Naive thymus-derived CD4-positive, alpha-beta T cell (primary cell): ENCODE data around the gene NETO2. TPM values are rescaled to one million over a fixed set of nuclear protein-coding genes. Genes with fewer than 3 reads are reported as not detected.
"Not testable (repeated sequence)": the region's sequence is repeated elsewhere in the genome, so short reads cannot be mapped to it uniquely, and the experiment has no call there.

Experiments used
- ATAC-seq: fragments of 150-1000 bp; cut with Tn5 transposase; 2 replicates; pipeline ENCODE4 v1.10.0; 2021; ENCODE audit warnings: mild to moderate bottlenecking, moderate library complexity
- CTCF ChIA-PET: fragments of 350-600 bp; sonication (Branson Sonifier 250); formaldehyde crosslinking; loops from one replicate; lab custom pipeline; 2021; ENCODE audit warnings: antibody characterized with exemption; lab: Charles Lee
- POLR2A ChIA-PET: fragments of 350-600 bp; sonication (Branson Sonifier 250); formaldehyde crosslinking; loops from one replicate; lab custom pipeline; 2021; ENCODE audit warnings: antibody characterized with exemption, inconsistent platforms; lab: Charles Lee
- DNase-seq, 9 donors: peaks; one replicate each; pipeline versions ENCODE4 v3.0.0 to v3.0.0-alpha.2; 2020 to 2022; ENCODE audit warnings: mixed read lengths in 1 of 9
- H3K27ac ChIP-seq: one replicate; pipeline ENCODE4 v1.7.0; 2013; ENCODE audit warnings: mild to moderate bottlenecking, low read depth, low read length, moderate library complexity
- H3K27me3 ChIP-seq, 2 donors: one replicate each; pipeline ENCODE4 v1.7.0; 2013; ENCODE audit warnings: low read length in 2 of 2, mild to moderate bottlenecking in 2 of 2, moderate library complexity in 2 of 2; ENCODE audit not compliant: control insufficient read depth in 2 of 2, insufficient read depth in 2 of 2
- H3K36me3 ChIP-seq, 3 experiments: 1 replicate in 2 of 3; 2 replicates in 1 of 3; pipeline ENCODE4 v1.7.0; 2013; ENCODE audit warnings: low read length in 3 of 3, mild to moderate bottlenecking in 3 of 3, moderate library complexity in 1 of 3; ENCODE audit not compliant: insufficient read depth in 3 of 3, control insufficient read depth in 2 of 3
- H3K4me1 ChIP-seq, 2 donors: one replicate each; pipeline ENCODE4 v1.7.0; 2013; ENCODE audit warnings: low read length in 2 of 2, mild to moderate bottlenecking in 2 of 2, moderate library complexity in 1 of 2; ENCODE audit not compliant: control insufficient read depth in 2 of 2, insufficient read depth in 2 of 2
- H3K4me3 ChIP-seq: 2 replicates; pipeline ENCODE4 v1.7.0; 2013; ENCODE audit warnings: mild to moderate bottlenecking, low read length
- H3K9me3 ChIP-seq, 3 experiments: 1 replicate in 2 of 3; 2 replicates in 1 of 3; pipeline ENCODE4 v1.7.0; 2013; ENCODE audit warnings: low read length in 3 of 3; ENCODE audit not compliant: control insufficient read depth in 2 of 3
- H3K27ac Mint-ChIP-seq, 9 donors: one replicate each; pipeline ENCODE4 v1.8.0; 2020 to 2022; ENCODE audit warnings: mixed read lengths in 9 of 9, mild to moderate bottlenecking in 8 of 9, moderate library complexity in 5 of 9, inconsistent platforms in 2 of 9
- H3K27me3 Mint-ChIP-seq, 5 donors: one replicate each; pipeline ENCODE4 v1.8.0; 2021 to 2022; ENCODE audit warnings: mixed read lengths in 5 of 5, mild to moderate bottlenecking in 1 of 5
- H3K36me3 Mint-ChIP-seq, 5 donors: one replicate each; pipeline ENCODE4 v1.8.0; 2020 to 2022; ENCODE audit warnings: mixed read lengths in 5 of 5, mild to moderate bottlenecking in 3 of 5, inconsistent platforms in 1 of 5
- H3K4me1 Mint-ChIP-seq, 7 donors: one replicate each; pipeline ENCODE4 v1.8.0; 2020 to 2022; ENCODE audit warnings: mixed read lengths in 7 of 7, mild to moderate bottlenecking in 3 of 7, inconsistent platforms in 1 of 7
- H3K4me3 Mint-ChIP-seq, 10 donors: one replicate each; pipeline ENCODE4 v1.8.0; 2020 to 2022; ENCODE audit warnings: mild to moderate bottlenecking in 10 of 10, mixed read lengths in 10 of 10, moderate library complexity in 6 of 10, inconsistent platforms in 2 of 10
- H3K9me3 Mint-ChIP-seq, 11 donors: one replicate each; pipeline ENCODE4 v1.8.0; 2020 to 2022; ENCODE audit warnings: mixed read lengths in 11 of 11, mild to moderate bottlenecking in 4 of 11, inconsistent platforms in 1 of 11, moderate library complexity in 1 of 11
- intact Hi-C, 2 donors: fragments of 100-400 bp; cut with micrococcal nuclease; formaldehyde crosslinking; loops; one replicate each; pipeline ENCODE4 v1.15.1; 2023
- polyA plus RNA-seq, 2 donors: library from polyadenylated mRNA; unstranded; fragments of 300-500 nt; fragmentation: Illumina TruSeq; gene quantifications; one replicate each; pipeline ENCODE4 v1.2.3, GENCODE V29; 2021
- total RNA-seq, 6 experiments: library from RNA in 5 of 6; stranded (reverse) in 5 of 6; gene quantifications; 1 replicate in 5 of 6; 2 replicates in 1 of 6; pipeline ENCODE4 v1.2.3 and lab custom pipeline; 2021 to 2026

NETO2 gene
- total and polyA plus RNA-seq, 7 experiments from 2014 or later, result 0.25 to 8.1 (median 0.38) TPM; not detected in 1

DNA sequence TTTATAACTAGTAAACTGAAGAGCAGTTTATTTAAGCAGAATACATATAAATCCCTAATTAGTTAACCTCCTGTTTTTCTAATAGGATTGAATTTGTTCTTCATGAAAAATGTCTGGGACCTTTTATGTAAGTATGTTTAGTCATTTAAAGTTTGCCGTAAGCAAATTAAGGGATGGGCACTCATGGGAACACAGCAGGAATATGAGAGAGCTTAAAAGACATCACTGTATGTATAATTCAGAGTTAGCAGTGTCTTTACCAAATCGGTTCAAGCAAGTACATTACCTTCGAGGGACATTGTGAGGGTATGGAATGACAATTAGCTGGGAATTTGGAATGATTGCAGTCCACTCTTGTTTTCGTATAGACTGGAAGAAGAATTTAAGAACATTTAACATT, 17.7 kb upstream of the NETO2 start:
- Mint-ChIP-seq H3K4me3 (no peak overlapping the region), H3K27ac (no peak overlapping the region), H3K27me3 (no peaks in the 10 kb centered on the region), H3K36me3 (peaks cover 9 to 48% (median 36%) of the 10 kb centered on the region in 5 donors), H3K4me1 (no peaks in the 10 kb centered on the region), H3K9me3 (peaks cover 0 to 8% (median 1%) of the 10 kb centered on the region in 11 donors)
- ChIA-PET POLR2A (no interaction called here), CTCF (no interaction called here)
- no peak for ATAC-seq
- H3K9me3 ChIP-seq, result no peaks in the 10 kb centered on the region
- no peak for DNase-seq
- no peaks in the 10 kb centered on the region for H3K4me1 ChIP-seq
- H3K27me3 ChIP-seq, result no peaks in the 10 kb centered on the region
- peaks cover 0 to 22% (median 7%) of the 10 kb centered on the region in 3 experiments for H3K36me3 ChIP-seq
- H3K4me3 ChIP-seq, result no peak overlapping the region
- H3K27ac ChIP-seq, result no peak overlapping the region
- intact Hi-C loops, result no loop called here

DNA sequence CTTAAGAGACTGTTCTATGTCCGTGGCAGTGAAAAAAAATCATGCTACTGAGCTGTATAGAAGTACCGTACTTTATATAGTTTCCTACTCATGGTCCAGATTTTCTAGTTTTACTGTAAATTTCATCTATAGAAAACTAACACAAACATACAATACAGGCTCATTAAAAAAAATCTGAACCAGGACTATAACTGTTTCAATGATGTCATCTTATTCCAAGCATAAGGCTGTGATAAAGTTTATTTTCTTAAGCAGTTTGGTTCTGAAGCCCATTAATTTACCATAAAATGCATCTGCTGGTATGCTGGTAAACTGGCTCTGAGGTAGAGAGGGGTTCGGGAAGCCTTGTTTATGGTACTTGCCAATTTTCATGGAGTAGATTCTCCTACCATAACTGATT, 16.7 kb upstream of the NETO2 start:
- ATAC-seq (no peak), DNase-seq (no peak)
- intact Hi-C loops, result no loop called here
- H3K27ac ChIP-seq, result no peak overlapping the region
- Mint-ChIP-seq H3K4me1 (no peaks in the 10 kb centered on the region), H3K36me3 (peaks cover 10 to 53% (median 44%) of the 10 kb centered on the region in 5 donors), H3K27ac (no peak overlapping the region), H3K27me3 (no peaks in the 10 kb centered on the region), H3K9me3 (peaks cover 0 to 13% (median 2%) of the 10 kb centered on the region in 11 donors), H3K4me3 (no peak overlapping the region)
- no peak overlapping the region for H3K4me3 ChIP-seq
- POLR2A ChIA-PET, result no interaction called here
- no peaks in the 10 kb centered on the region for H3K27me3 ChIP-seq
- H3K4me1 ChIP-seq, result no peaks in the 10 kb centered on the region
- no peaks in the 10 kb centered on the region for H3K9me3 ChIP-seq
- CTCF ChIA-PET, result no interaction called here
- H3K36me3 ChIP-seq, result peaks cover 0 to 23% (median 8%) of the 10 kb centered on the region in 3 experiments

GRCh38 chr16:47158992-47159391, 15.2 kb upstream of the NETO2 start:
- H3K9me3 Mint-ChIP-seq, result peaks cover 0 to 13% (median 2%) of the 10 kb centered on the region in 11 donors
- ATAC-seq (no peak), DNase-seq (no peak)
- H3K4me1 Mint-ChIP-seq, result no peaks in the 10 kb centered on the region
- no peaks in the 10 kb centered on the region for H3K27me3 Mint-ChIP-seq
- no peaks in the 10 kb centered on the region for H3K27me3 ChIP-seq
- ChIA-PET CTCF (no interaction called here), POLR2A (no interaction called here)
- H3K9me3 ChIP-seq, result no peaks in the 10 kb centered on the region
- peaks cover 9 to 57% (median 48%) of the 10 kb centered on the region in 5 donors for H3K36me3 Mint-ChIP-seq
- no peak overlapping the region for H3K27ac Mint-ChIP-seq
- no peak overlapping the region for H3K4me3 ChIP-seq
- no peak overlapping the region for H3K27ac ChIP-seq
- H3K4me3 Mint-ChIP-seq, result no peak overlapping the region
- intact Hi-C loops, result no loop called here
- H3K4me1 ChIP-seq, result no peaks in the 10 kb centered on the region
- peaks cover 0 to 26% (median 8%) of the 10 kb centered on the region in 3 experiments for H3K36me3 ChIP-seq

- Mint-ChIP-seq H3K4me1 (no peaks in the 10 kb centered on the region), H3K27me3 (no peaks in the 10 kb centered on the region), H3K27ac (no peak overlapping the region), H3K36me3 (peaks cover 15 to 72% (median 68%) of the 10 kb centered on the region in 5 donors), H3K9me3 (peaks cover 0 to 29% (median 16%) of the 10 kb centered on the region in 11 donors), H3K4me3 (no peak overlapping the region)
- H3K4me1 ChIP-seq, result no peaks in the 10 kb centered on the region
- no peak overlapping the region for H3K27ac ChIP-seq
- DNase-seq (no peak), ATAC-seq (no peak)
- ChIA-PET POLR2A (no interaction called here), CTCF (interaction anchor here (0.5 kb wide), 1 partner anchor 188 kb away, joined by 3 read pairs; no protein-coding TSS in a partner anchor)
- no peaks in the 10 kb centered on the region for H3K27me3 ChIP-seq
- H3K36me3 ChIP-seq, result peaks cover 0 to 26% (median 6%) of the 10 kb centered on the region in 3 experiments
- intact Hi-C loops, result no loop called here
- no peak overlapping the region for H3K4me3 ChIP-seq
- peaks cover 0 to 7% (median 0%) of the 10 kb centered on the region in 3 experiments for H3K9me3 ChIP-seq
These were observed 13.0 kb upstream of the NETO2 start for GRCh38 chr16:47156680-47157215.

- intact Hi-C loops, H3K4me1 Mint-ChIP-seq, H3K4me1 ChIP-seq, H3K27ac ChIP-seq, H3K27me3 Mint-ChIP-seq, DNase-seq, H3K27ac Mint-ChIP-seq, ATAC-seq, H3K27me3 ChIP-seq, POLR2A ChIA-PET, CTCF ChIA-PET, H3K4me3 ChIP-seq, H3K4me3 Mint-ChIP-seq: not testable (repeated sequence)
- peaks cover 0 to 16% (median 0%) of the 10 kb centered on the region in 3 experiments for H3K9me3 ChIP-seq
- H3K36me3 ChIP-seq, result peaks cover 0 to 14% (median 6%) of the 10 kb centered on the region in 3 experiments
- Mint-ChIP-seq H3K9me3 (peaks cover 3 to 55% (median 32%) of the 10 kb centered on the region in 11 donors), H3K36me3 (peaks cover 12 to 62% (median 60%) of the 10 kb centered on the region in 5 donors)
These were observed 8.8 kb upstream of the NETO2 start for GRCh38 chr16:47152501-47152900.

DNA sequence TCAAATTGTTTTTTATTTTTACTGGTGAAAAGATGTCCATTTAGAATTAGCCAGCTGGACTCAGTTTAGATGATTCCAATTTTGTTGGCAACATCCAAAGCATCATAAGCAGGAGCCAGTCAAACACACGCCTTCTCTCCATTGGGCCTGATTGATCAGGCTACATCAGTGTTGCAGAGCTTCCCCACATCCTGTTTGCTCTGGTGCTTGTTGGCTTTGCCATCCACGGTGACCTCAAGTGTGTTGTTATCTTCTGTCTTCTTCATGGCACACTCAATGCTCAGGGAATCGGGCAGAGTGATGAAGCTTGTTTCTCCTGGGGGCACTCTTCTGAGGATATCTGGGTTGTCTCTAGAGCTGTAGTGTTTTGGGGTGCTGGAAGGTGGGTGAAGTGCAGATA, 6.3 kb upstream of the NETO2 start:
- intact Hi-C loops, result no loop called here
- DNase-seq (peak in 1 of 9 donors; percentile 5), ATAC-seq (no peak)
- H3K4me1 ChIP-seq, result no peaks in the 10 kb centered on the region
- H3K27me3 ChIP-seq, result no peaks in the 10 kb centered on the region
- H3K36me3 ChIP-seq, result peaks cover 0 to 3% (median 0%) of the 10 kb centered on the region in 3 experiments
- Mint-ChIP-seq H3K4me1 (peaks cover 0 to 8% (median 0%) of the 10 kb centered on the region in 7 donors), H3K27ac (no peak overlapping the region), H3K27me3 (peaks cover under 1 to 14% (median 10%) of the 10 kb centered on the region in 5 donors), H3K4me3 (no peak overlapping the region), H3K36me3 (peaks cover 7 to 42% (median 37%) of the 10 kb centered on the region in 5 donors), H3K9me3 (peaks cover 3 to 51% (median 25%) of the 10 kb centered on the region in 11 donors)
- CTCF ChIA-PET, result interaction anchor here (0.6 to 1.1 kb wide), 2 partner anchors 9 to 815 kb away, joined by 3 read pairs; no protein-coding TSS in a partner anchor
- no peak overlapping the region for H3K4me3 ChIP-seq
- POLR2A ChIA-PET, result no interaction called here
- H3K27ac ChIP-seq, result no peak overlapping the region
- H3K9me3 ChIP-seq, result peaks cover 0 to 16% (median 0%) of the 10 kb centered on the region in 3 experiments
